NCI-H1092 (cell line): Measurements from ENCODE around the gene MANSC1.
A peak's percentile ranks its signal among the peaks of the same experiment; 100 is the strongest.

Experiments used
- DNase-seq: peaks from one replicate; lab custom pipeline; 2025; lab: John Stamatoyannopoulos, UW

The MANSC1 gene

GRCh38 chr12:12349711-12350665 is at the start of gene MANSC1:
TSS of gene MANSC1 (minus strand) at chr12:12350242. CDS start at chr12:12343314, 6,928 bp downstream.
- peak; percentile 49 for DNase-seq

GRCh38 chr12:12399161-12399560 is 49.1 kb upstream of the MANSC1 start:
- DNase-seq: no peak

GRCh38 chr12:12398026-12398859 is 48.2 kb upstream of the MANSC1 start:
- DNase-seq: no peak

- no peak for DNase-seq
Observed at GRCh38 chr12:12397184-12397583, 47.1 kb upstream of the MANSC1 start.

GRCh38 chr12:12396694-12397093 is 46.7 kb upstream of the MANSC1 start:
- DNase-seq: no peak

- DNase-seq: no peak
Observed at GRCh38 chr12:12393171-12393570, 43.1 kb upstream of the MANSC1 start.

GRCh38 chr12:12392413-12392812 is 42.4 kb upstream of the MANSC1 start:
- no peak for DNase-seq

- DNase-seq: no peak
Observed at GRCh38 chr12:12387501-12387900, 37.5 kb upstream of the MANSC1 start.

- DNase-seq: no peak
Observed at GRCh38 chr12:12384571-12385340, 34.7 kb upstream of the MANSC1 start.

GRCh38 chr12:12381982-12382381 is 31.9 kb upstream of the MANSC1 start:
- DNase-seq: no peak

GRCh38 chr12:12380949-12381593 is 31.0 kb upstream of the MANSC1 start:
- no peak for DNase-seq

- DNase-seq: no peak
Observed at GRCh38 chr12:12379831-12380730, 30.0 kb upstream of the MANSC1 start.

- DNase-seq: no peak
Observed at GRCh38 chr12:12378616-12379015, 28.6 kb upstream of the MANSC1 start.

GRCh38 chr12:12376646-12377448 is 26.8 kb upstream of the MANSC1 start:
- peak; percentile 79 for DNase-seq

- DNase-seq: no peak
Observed at GRCh38 chr12:12372946-12373722, 23.1 kb upstream of the MANSC1 start.

GRCh38 chr12:12367482-12367998 is 17.5 kb upstream of the MANSC1 start:
- no peak for DNase-seq

GRCh38 chr12:12366701-12367481 is 16.8 kb upstream of the MANSC1 start:
- no peak for DNase-seq

- DNase-seq: no peak
Observed at GRCh38 chr12:12365931-12366431, 15.9 kb upstream of the MANSC1 start.
